AG04450 (cell line): Measurements from ENCODE around the gene CHPT1. TPM values are rescaled to one million over a fixed set of nuclear protein-coding genes. Genes with fewer than 3 reads are reported as not detected.
"Not testable (repeated sequence)": the region's sequence is repeated elsewhere in the genome, so short reads cannot be mapped to it uniquely, and the experiment has no call there.

ENCODE experiments used
- CTCF ChIA-PET: fragments of 300-600, 350-600 bp; formaldehyde crosslinking; extraction: SDS; loops from one replicate; lab custom pipeline; 2022; ENCODE audit warnings: antibody characterized with exemption, inconsistent platforms; lab: Charles Lee
- POLR2A ChIA-PET: fragments of 350-600 bp; formaldehyde crosslinking; extraction: SDS; loops from one replicate; lab custom pipeline; 2021; ENCODE audit warnings: antibody characterized with exemption, inconsistent platforms; lab: Yijun Ruan, JAX
- DNase-seq: peaks from one replicate; pipeline ENCODE4 v3.0.0-alpha.2; 2011; ENCODE audit warnings: low read depth, low spot score
- H3K27ac ChIP-seq: one replicate; pipeline ENCODE4 v1.5.1; 2012; ENCODE audit warnings: low read depth, low read length, control low read depth
- H3K27me3 ChIP-seq: one replicate; pipeline ENCODE4 v1.6.0; 2012; ENCODE audit warnings: low read length; ENCODE audit not compliant: control insufficient read depth, insufficient read depth
- H3K4me3 ChIP-seq: 2 replicates; pipeline ENCODE4 v1.5.1; 2011; ENCODE audit warnings: mild to moderate bottlenecking, low read depth, low read length, control low read depth
- H3K9me3 ChIP-seq: 2 replicates; pipeline ENCODE4 v1.5.1; 2012; ENCODE audit warnings: low read length; ENCODE audit not compliant: control insufficient read depth, insufficient read depth
- polyA plus RNA-seq: library from polyadenylated mRNA; depleted of rRNA; stranded (reverse); fragments of >200 nt; gene quantifications from 2 replicates; pipeline ENCODE4 v1.2.3, GENCODE V29; 2011
- TF ChIP-seq, protein P1 (sequence below): IDR thresholded peaks from 2 replicates; pipeline ENCODE4 v1.5.1; 2011; ENCODE audit warnings: low read depth, low read length, control low read depth, inconsistent platforms

Gene CHPT1
- polyA plus RNA-seq, 1 experiment = 26.9 TPM

DNA sequence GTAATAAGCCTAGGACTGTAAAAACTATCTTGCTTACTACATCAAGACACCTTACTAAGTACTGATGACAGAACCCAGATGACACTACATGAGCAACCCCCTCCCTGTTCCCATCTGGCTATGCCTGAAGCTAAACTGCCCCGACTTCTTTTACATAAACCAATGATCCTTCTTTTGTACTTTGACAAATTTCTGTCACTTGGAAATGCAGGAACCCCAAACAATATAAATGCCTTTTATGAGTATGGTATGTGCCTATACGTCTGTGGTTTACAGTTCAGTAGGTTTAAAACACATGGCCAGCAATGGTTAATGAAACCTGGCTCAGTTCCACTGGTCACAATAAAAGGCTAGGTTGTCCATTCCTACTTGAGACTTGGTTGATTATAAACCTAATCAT lies 35.7 kb downstream of the CHPT1 start:
- no peak for DNase-seq
- TF ChIP-seq, protein P1, sequence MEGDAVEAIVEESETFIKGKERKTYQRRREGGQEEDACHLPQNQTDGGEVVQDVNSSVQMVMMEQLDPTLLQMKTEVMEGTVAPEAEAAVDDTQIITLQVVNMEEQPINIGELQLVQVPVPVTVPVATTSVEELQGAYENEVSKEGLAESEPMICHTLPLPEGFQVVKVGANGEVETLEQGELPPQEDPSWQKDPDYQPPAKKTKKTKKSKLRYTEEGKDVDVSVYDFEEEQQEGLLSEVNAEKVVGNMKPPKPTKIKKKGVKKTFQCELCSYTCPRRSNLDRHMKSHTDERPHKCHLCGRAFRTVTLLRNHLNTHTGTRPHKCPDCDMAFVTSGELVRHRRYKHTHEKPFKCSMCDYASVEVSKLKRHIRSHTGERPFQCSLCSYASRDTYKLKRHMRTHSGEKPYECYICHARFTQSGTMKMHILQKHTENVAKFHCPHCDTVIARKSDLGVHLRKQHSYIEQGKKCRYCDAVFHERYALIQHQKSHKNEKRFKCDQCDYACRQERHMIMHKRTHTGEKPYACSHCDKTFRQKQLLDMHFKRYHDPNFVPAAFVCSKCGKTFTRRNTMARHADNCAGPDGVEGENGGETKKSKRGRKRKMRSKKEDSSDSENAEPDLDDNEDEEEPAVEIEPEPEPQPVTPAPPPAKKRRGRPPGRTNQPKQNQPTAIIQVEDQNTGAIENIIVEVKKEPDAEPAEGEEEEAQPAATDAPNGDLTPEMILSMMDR = no peak
- CTCF ChIA-PET = interaction anchor here (0.9 kb wide), 1 partner anchor 107 kb away, joined by 3 read pairs; no protein-coding TSS in a partner anchor
- no peaks in the 10 kb centered on the region for H3K9me3 ChIP-seq
- no peaks in the 10 kb centered on the region for H3K27me3 ChIP-seq
- POLR2A ChIA-PET = no interaction called here
- H3K27ac ChIP-seq = no peak overlapping the region
- H3K4me3 ChIP-seq = no peak overlapping the region

DNA sequence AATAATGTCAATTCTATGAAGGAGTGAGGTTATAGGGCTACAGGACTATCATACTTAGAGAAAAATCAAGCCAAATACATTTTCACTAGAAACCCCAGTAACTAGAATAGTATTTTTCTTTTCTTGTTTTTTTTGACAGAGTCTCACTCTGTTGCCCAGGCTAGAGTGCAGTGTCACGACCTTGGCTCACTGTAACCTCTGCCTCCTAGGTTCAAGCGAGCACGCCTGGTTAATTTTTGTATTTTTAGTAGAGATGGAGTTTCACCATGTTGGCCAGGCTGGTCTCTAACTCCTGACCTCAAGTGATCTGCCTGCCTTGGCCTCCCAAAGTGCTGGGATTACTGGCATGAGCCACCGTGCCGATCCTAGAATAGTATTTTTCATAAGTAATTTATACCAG lies 37.0 kb downstream of the CHPT1 start:
- H3K4me3 ChIP-seq, H3K27me3 ChIP-seq, DNase-seq, POLR2A ChIA-PET, H3K27ac ChIP-seq, CTCF ChIA-PET: not testable (repeated sequence)
- peaks cover 11% of the 10 kb centered on the region; the same call in 1 of the 2 replicates for H3K9me3 ChIP-seq

DNA sequence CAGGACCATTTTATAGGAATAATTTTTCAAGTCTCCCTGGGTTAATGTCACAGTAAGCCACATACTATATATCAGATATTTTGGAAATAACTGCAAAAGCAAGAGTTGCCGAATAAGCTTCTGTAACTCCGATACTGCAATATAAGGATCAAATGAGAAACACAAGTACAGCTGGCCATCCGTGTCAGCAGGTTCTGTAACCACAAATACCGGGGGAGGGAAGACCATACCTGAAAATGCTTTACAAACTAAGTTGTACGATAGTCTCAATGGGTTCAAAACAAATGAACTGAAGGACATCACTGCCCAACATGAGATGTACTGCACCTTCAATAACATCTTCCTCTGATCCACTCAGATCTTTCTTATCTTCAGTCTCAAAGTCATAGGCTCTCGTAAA lies 40.0 kb downstream of the CHPT1 start:
- Histone ChIP-seq H3K4me3 (no peak overlapping the region), H3K27ac (no peak overlapping the region), H3K27me3 (no peaks in the 10 kb centered on the region), H3K9me3 (peaks cover 11% of the 10 kb centered on the region; the same call in 1 of the 2 replicates)
- ChIA-PET POLR2A (no interaction called here), CTCF (interaction anchor here (0.6 kb wide), 1 partner anchor 419 kb away, joined by 4 read pairs; no protein-coding TSS in a partner anchor)
- DNase-seq = no peak
- TF ChIP-seq, protein P1 = no peak

DNA sequence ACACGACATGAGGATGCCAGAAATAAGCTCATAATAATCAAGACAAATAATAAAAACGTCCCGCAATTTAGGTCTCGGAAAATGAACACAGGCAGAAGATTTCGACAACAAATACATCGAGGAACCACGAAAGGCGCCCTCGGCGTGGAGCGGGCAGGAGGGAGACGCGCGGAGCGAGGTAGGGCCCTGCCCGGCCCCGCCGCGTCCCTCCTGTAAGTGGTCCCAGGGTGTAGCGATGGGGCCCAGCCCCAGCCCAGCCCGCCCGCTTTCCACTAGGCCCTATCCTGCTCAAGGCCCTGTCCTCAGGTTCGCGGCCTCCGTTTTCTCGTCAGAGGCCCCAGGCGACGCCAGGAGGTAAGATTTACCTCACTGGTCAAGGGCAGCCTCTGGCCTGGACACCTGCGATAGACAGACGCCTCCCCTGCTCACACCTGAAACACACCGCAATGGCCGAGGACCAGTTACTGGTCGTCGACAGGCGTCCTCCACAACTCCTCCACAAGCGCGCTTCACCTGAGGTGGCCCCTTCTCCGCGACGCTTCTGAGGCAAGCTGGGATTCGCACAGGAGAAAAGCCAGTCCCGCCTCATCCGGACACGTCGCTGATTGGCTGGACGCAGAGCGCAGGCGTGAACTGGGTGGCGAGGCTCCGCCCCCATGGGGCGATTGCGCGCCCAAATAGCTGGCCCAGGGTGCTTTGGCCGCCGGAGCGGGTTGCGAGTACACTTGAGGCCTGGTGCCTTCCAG lies 41.7 kb downstream of the CHPT1 start, which contains the start of gene SYCP3:
SYCP3 (minus strand) TSS at position 543 of the 746 bp plus-strand sequence. CDS start 1,527 bp downstream, outside the sequence.
- POLR2A ChIA-PET = no interaction called here
- DNase-seq = no peak
- no peak within 1 kb of the TSS for H3K4me3 ChIP-seq
- no peak within 1 kb of the TSS for H3K27ac ChIP-seq
- peaks cover 11% of the 10 kb centered on the region; the same call in 1 of the 2 replicates for H3K9me3 ChIP-seq
- TF ChIP-seq, protein P1 = no peak
- no peaks in the 10 kb centered on the region for H3K27me3 ChIP-seq
- CTCF ChIA-PET = interaction anchor here (0.6 to 0.9 kb wide), 2 partner anchors 21 to 35 kb away, joined by 3 to 4 read pairs; no protein-coding TSS in a partner anchor

DNA sequence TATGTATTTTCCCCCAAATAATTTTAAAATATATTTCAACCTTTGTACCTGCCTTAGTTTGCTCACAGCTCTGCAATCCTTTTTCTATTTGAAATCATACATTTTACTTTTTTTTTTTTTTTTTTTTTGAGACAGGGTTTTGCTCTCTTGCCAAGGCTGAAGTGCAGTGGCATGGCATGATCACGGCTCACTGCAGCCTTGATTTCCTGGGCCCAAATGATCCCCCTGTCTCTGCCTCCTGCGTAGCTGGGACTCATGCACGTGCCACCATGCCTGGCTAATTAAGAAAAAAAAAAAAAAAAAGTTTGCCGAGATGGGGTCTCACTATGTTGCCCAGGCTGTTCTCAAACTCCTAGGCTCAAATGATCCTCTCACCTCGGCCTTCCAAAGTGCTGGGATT lies 43.1 kb downstream of the CHPT1 start:
- H3K9me3 ChIP-seq = peaks cover 11% of the 10 kb centered on the region; the same call in 1 of the 2 replicates
- H3K27me3 ChIP-seq = no peaks in the 10 kb centered on the region
- H3K27ac ChIP-seq = no peak overlapping the region
- POLR2A ChIA-PET = no interaction called here
- DNase-seq = no peak
- H3K4me3 ChIP-seq = no peak overlapping the region
- CTCF ChIA-PET = no interaction called here
- TF ChIP-seq, protein P1 = no peak
